Right lobe of liver (tissue), 4 donors: ENCODE measurements around the gene COX18.

ENCODE experiments used
- CTCF ChIP-seq, 4 donors: fragments of 200-600 bp in 3 of 4; fragments of 450-650 bp in 1 of 4; IDR thresholded peaks; one replicate each; pipeline versions ENCODE4 v1.5.1 to v1.8.0; 2016 to 2022; ENCODE audit warnings: antibody characterized with exemption in 4 of 4, mild to moderate bottlenecking in 2 of 4
- POLR2A ChIP-seq: fragments of 450-650 bp; IDR thresholded peaks from one replicate; pipeline ENCODE4 v1.6.1; 2017; ENCODE audit warnings: antibody characterized with exemption, mild to moderate bottlenecking
- donor health status: DM: no; HTN: no; CAD: no.
- donor health status: DM: no; HTN: no; CAD: no.
- donor health status: DM: no; HTN: yes; CAD: no.

DNA sequence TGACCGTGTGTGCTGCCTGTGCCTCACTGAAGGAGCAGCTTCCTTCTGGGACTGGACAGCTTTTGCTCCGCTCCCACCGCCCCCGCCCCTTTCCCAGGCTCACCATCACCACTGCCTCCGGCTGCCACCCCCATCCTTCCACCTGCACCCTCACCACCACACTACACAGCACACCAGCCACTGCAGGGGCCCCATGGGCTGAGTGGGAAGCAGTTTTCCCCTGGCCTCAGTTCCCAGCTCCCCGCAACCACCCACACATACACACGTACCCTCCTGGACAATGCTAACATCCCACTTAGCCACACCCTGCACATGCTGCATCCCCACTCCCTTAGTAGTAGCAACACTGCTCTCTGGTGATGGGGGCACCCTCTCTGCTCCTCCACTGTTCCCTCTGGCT lies 29.6 kb upstream of the COX18 start:
- no peak for TF ChIP-seq CTCF (IDR thresholded peaks at IDR 0.05)
- no peak for TF ChIP-seq POLR2A
